Measurements from ENCODE around the gene FNDC3B. TPM values are rescaled to one million over a fixed set of nuclear protein-coding genes. Genes with fewer than 3 reads are reported as not detected.

Gene FNDC3B
- total and polyA plus RNA-seq, 2 donors (not counting 3 experiments of a cell fraction or from before 2014, with no cell fraction given), result 91.6 to 295 TPM

DNA sequence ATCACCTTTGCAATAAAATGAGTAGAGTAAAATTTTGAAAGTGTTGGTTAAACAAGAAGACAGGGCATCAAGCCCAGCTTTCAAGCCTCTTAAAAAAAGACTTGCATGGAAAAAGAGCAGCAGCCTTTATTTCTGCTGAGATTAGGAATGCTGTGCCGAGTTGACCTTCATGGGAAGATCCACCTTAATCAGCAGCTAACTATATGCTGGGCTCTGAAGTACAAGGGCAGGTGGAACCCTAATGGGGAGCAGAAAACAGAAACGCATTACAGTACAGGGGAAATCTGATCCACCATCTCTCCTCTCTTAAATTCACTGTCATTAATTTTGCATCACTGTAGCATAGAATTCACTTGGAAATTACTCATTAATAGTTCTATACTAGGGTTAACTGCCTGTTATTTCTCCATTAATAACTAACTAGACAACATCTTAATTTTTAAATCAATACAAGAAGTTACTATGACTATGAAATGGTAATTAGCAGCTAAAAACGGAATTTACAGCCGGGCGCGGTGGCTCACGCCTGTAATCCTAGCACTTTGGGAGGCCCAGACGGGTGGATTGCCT, 275.3 kb downstream of the FNDC3B start:
- CTCF ChIA-PET, result interaction anchor here (0.9 to 1.8 kb wide), 3 partner anchors 18 to 174 kb away, joined by 3 to 16 read pairs (median 3); no protein-coding TSS in a partner anchor
- Histone ChIP-seq H3K9me1 (replicated peaks; ENCODE audit: control insufficient read depth, extremely low read depth, insufficient read depth, low read length) (no peaks in the 10 kb centered on the region), H3K36me3 (ENCODE audit: control insufficient read depth in 2 of 2, extremely low read depth in 1 of 2, insufficient read depth in 2 of 2, low read length in 2 of 2) (peaks cover 28 to 35% of the 10 kb centered on the region in 2 experiments), H2AFZ (ENCODE audit: low read depth, low read length) (no peak overlapping the region), H3K27me3 (ENCODE audit: control insufficient read depth in 2 of 2, insufficient read depth in 2 of 2, low read length in 2 of 2) (no peaks in the 10 kb centered on the region), H3K4me2 (ENCODE audit: insufficient read depth, low read length) (no peak overlapping the region), H3K79me2 (ENCODE audit: control insufficient read depth, insufficient read depth, low read length) (peaks cover 10% of the 10 kb centered on the region), H3K4me1 (ENCODE audit: control insufficient read depth, extremely low read depth, insufficient read depth, low read length) (peaks cover 32% of the 10 kb centered on the region), H3K9me3 (replicated peaks; ENCODE audit: control insufficient read depth, insufficient read depth, low read length) (no peaks in the 10 kb centered on the region), H3K27ac (ENCODE audit: insufficient read depth, low read depth, low read length) (no peak overlapping the region), H3K4me3 (replicated peaks in 1 of 3; ENCODE audit: insufficient read depth in 1 of 3, low read depth in 1 of 3, low read length in 3 of 3) (no peak overlapping the region), H3K9ac (replicated peaks; ENCODE audit: extremely low read depth, insufficient read depth, low read length) (no peak overlapping the region), H4K20me1 (replicated peaks; ENCODE audit: control insufficient read depth, extremely low read depth, insufficient read depth, low read length) (no peaks in the 10 kb centered on the region)
- intact Hi-C loops (cut with micrococcal nuclease), result loop anchor here (5.0 to 10.0 kb wide), 2 partner anchors 177 to 270 kb away; no protein-coding TSS in a partner anchor
- dilution Hi-C loops (cut with MboI; ENCODE audit: extremely low pct_ligation_motif_present, low sequenced_read_pairs), result no loop called here
- POLR2A ChIA-PET, result no interaction called here
- FAIRE-seq (no peak), DNase-seq (ENCODE audit: low read depth, low spot score) (no peak)
- no TSS peak for BruUV-seq (replicated peaks)
- TF ChIP-seq EZH2 (IDR thresholded peaks at IDR 0.05; ENCODE audit: borderline replicate concordance, low read depth, low read length, severe bottlenecking), result no peak
- TF ChIP-seq POLR2AphosphoS5 (IDR thresholded peaks at IDR 0.05; ENCODE audit: insufficient read depth, low read depth, low read length), result no peak

DNA sequence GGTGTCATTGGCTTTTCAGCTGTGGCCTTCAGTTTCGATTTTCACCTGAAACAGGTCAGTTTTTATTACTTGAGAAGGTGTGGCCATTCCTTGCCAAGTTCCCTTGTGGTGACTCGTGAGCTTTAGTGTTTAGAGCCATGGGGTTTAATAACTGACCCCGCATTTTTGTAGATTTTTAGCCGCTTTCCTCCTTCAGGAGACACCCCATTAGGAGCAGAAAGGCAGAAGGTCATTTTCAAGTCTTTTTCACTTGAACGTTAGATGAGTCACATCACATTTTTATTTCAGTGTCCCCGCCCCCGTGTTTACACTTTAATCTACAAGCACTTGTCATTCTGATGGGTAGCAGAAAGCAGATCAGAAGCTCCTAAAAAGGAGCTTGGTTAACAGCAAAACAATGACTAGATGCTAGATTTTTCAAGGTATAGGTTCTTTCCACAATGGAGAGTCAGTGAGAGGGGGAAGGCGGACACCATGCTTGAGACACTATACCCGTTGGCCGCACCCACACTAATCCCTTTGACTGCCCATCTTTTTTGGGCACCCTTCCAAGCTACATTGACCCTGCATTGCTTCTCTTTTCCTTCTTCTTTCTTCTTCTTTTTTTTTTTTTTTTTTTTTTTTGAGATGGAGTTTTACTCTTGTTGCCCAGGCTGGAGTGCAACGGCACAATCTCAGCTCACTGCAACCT, 276.2 kb downstream of the FNDC3B start:
- intact Hi-C loops (cut with micrococcal nuclease), result loop anchor here (5.0 to 10.0 kb wide), 2 partner anchors 178 to 271 kb away; no protein-coding TSS in a partner anchor
- POLR2A ChIA-PET, result interaction anchor here (0.8 kb wide), 1 partner anchor 425 kb away, joined by 5 read pairs; no protein-coding TSS in a partner anchor

More for the DNA sequence above, 276.2 kb downstream of the FNDC3B start:
- TF ChIP-seq EZH2 (IDR thresholded peaks at IDR 0.05; ENCODE audit: borderline replicate concordance, low read depth, low read length, severe bottlenecking) (no peak), POLR2AphosphoS5 (IDR thresholded peaks at IDR 0.05; ENCODE audit: insufficient read depth, low read depth, low read length) (no peak), GATA2 (IDR thresholded peaks at IDR 0.05; ENCODE audit: insufficient read depth, insufficient read length, low read depth, low read length) (no peak), MYC (IDR thresholded peaks at IDR 0.05; ENCODE audit: low read depth, low read length) (no peak), JUN (IDR thresholded peaks at IDR 0.05; ENCODE audit: borderline replicate concordance, insufficient read depth, insufficient read length, low read depth) (no peak), FOS (IDR thresholded peaks at IDR 0.05; ENCODE audit: borderline replicate concordance, insufficient read depth, low read length) (no peak), POLR2A (IDR thresholded peaks at IDR 0.05; ENCODE audit: low read depth, low read length) (no peak)
- TF ChIP-seq, protein P1, sequence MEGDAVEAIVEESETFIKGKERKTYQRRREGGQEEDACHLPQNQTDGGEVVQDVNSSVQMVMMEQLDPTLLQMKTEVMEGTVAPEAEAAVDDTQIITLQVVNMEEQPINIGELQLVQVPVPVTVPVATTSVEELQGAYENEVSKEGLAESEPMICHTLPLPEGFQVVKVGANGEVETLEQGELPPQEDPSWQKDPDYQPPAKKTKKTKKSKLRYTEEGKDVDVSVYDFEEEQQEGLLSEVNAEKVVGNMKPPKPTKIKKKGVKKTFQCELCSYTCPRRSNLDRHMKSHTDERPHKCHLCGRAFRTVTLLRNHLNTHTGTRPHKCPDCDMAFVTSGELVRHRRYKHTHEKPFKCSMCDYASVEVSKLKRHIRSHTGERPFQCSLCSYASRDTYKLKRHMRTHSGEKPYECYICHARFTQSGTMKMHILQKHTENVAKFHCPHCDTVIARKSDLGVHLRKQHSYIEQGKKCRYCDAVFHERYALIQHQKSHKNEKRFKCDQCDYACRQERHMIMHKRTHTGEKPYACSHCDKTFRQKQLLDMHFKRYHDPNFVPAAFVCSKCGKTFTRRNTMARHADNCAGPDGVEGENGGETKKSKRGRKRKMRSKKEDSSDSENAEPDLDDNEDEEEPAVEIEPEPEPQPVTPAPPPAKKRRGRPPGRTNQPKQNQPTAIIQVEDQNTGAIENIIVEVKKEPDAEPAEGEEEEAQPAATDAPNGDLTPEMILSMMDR (IDR thresholded peaks at IDR 0.05; ENCODE audit: extremely low read depth in 1 of 2, insufficient read depth in 1 of 2, low read depth in 1 of 2, low read length in 2 of 2), result no peak
- TF ChIP-seq, protein P2, sequence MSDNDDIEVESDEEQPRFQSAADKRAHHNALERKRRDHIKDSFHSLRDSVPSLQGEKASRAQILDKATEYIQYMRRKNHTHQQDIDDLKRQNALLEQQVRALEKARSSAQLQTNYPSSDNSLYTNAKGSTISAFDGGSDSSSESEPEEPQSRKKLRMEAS (IDR thresholded peaks at IDR 0.05; ENCODE audit: insufficient read depth, insufficient read length), result no peak
- H4K20me1 ChIP-seq (replicated peaks; ENCODE audit: control insufficient read depth, extremely low read depth, insufficient read depth, low read length), result no peaks in the 10 kb centered on the region
- no peak overlapping the region for H3K4me2 ChIP-seq (ENCODE audit: insufficient read depth, low read length)
- peaks cover 32% of the 10 kb centered on the region for H3K4me1 ChIP-seq (ENCODE audit: control insufficient read depth, extremely low read depth, insufficient read depth, low read length)
- H3K79me2 ChIP-seq (ENCODE audit: control insufficient read depth, insufficient read depth, low read length), result peaks cover 10% of the 10 kb centered on the region
- CTCF ChIA-PET, result interaction anchor here (0.7 to 1.8 kb wide), 4 partner anchors 8 to 26 kb away, joined by 3 to 16 read pairs (median 4); no protein-coding TSS in a partner anchor
- no peak for FAIRE-seq
- H3K27me3 ChIP-seq (ENCODE audit: control insufficient read depth in 2 of 2, insufficient read depth in 2 of 2, low read length in 2 of 2), result no peaks in the 10 kb centered on the region
- H3K9ac ChIP-seq (replicated peaks; ENCODE audit: extremely low read depth, insufficient read depth, low read length), result no peak overlapping the region
- H3K9me1 ChIP-seq (replicated peaks; ENCODE audit: control insufficient read depth, extremely low read depth, insufficient read depth, low read length), result no peaks in the 10 kb centered on the region
- no TSS peak for BruUV-seq (replicated peaks)
- no peaks in the 10 kb centered on the region for H3K9me3 ChIP-seq (replicated peaks; ENCODE audit: control insufficient read depth, insufficient read depth, low read length)
- dilution Hi-C loops (cut with MboI; ENCODE audit: extremely low pct_ligation_motif_present, low sequenced_read_pairs), result no loop called here
- H3K4me3 ChIP-seq (replicated peaks in 1 of 3; ENCODE audit: insufficient read depth in 1 of 3, low read depth in 1 of 3, low read length in 3 of 3), result no peak overlapping the region
- H3K27ac ChIP-seq (ENCODE audit: insufficient read depth, low read depth, low read length), result no peak overlapping the region
- H3K36me3 ChIP-seq (ENCODE audit: control insufficient read depth in 2 of 2, extremely low read depth in 1 of 2, insufficient read depth in 2 of 2, low read length in 2 of 2), result peaks cover 20 to 32% of the 10 kb centered on the region in 2 experiments
- DNase-seq (ENCODE audit: low read depth, low spot score), result peak; percentile 56
- H2AFZ ChIP-seq (ENCODE audit: low read depth, low read length), result no peak overlapping the region
